Type B pancreatic cell (in vitro differentiated cells): ENCODE data around the gene DNAJB14. TPM values are rescaled to one million over a fixed set of nuclear protein-coding genes. Genes with fewer than 3 reads are reported as not detected.

Experiments used
- DNase-seq: peaks from one replicate; pipeline ENCODE4 v3.0.0; 2021; ENCODE audit warnings: mixed read lengths; ENCODE audit not compliant: unreplicated experiment; ENCODE audit errors: extremely low spot score
- H3K27ac Mint-ChIP-seq: 2 replicates; pipeline ENCODE4 v1.8.0; 2021; ENCODE audit warnings: mild to moderate bottlenecking, mixed read lengths
- H3K27me3 Mint-ChIP-seq: 2 replicates; pipeline ENCODE4 v1.8.0; 2021; ENCODE audit warnings: mixed read lengths
- H3K36me3 Mint-ChIP-seq: 2 replicates; pipeline ENCODE4 v1.8.0; 2021; ENCODE audit warnings: mixed read lengths
- H3K4me1 Mint-ChIP-seq: one replicate; pipeline ENCODE4 v1.8.0; 2021; ENCODE audit warnings: mixed read lengths; ENCODE audit not compliant: unreplicated experiment
- H3K4me3 Mint-ChIP-seq: 2 replicates; pipeline ENCODE4 v1.8.0; 2021; ENCODE audit warnings: mild to moderate bottlenecking, mixed read lengths
- H3K9me3 Mint-ChIP-seq: 2 replicates; pipeline ENCODE4 v1.8.0; 2021; ENCODE audit warnings: mixed read lengths
- CTCF ChIP-seq: fragments of 200-600 bp; sonication (generic); conservative IDR thresholded peaks from 2 replicates; pipeline ENCODE4 v1.5.0; 2021; ENCODE audit warnings: antibody characterized with exemption, mild to moderate bottlenecking
- total RNA-seq: library from RNA; stranded (reverse); gene quantifications from 2 replicates; pipeline ENCODE4 v1.2.1, GENCODE V29; 2021; ENCODE audit warnings: low replicate concordance

The DNAJB14 gene
- total RNA-seq, 1 donor from 2014 or later = 39.8 TPM

- Mint-ChIP-seq H3K27ac (no peak overlapping the region), H3K4me3 (no peak overlapping the region), H3K27me3 (no peaks in the 10 kb centered on the region), H3K36me3 (no peaks in the 10 kb centered on the region), H3K9me3 (peaks cover 4% of the 10 kb centered on the region), H3K4me1 (no peaks in the 10 kb centered on the region)
- no peak for DNase-seq
- TF ChIP-seq CTCF = no peak
These were observed 33.5 kb upstream of the DNAJB14 start for GRCh38 chr4:99979872-99980271.

GRCh38 chr4:99971453-99972111, 25.2 kb upstream of the DNAJB14 start:
- Mint-ChIP-seq H3K9me3 (no peaks in the 10 kb centered on the region), H3K27ac (no peak overlapping the region), H3K4me3 (no peak overlapping the region), H3K4me1 (no peaks in the 10 kb centered on the region), H3K27me3 (no peaks in the 10 kb centered on the region), H3K36me3 (no peaks in the 10 kb centered on the region)
- DNase-seq = no peak
- TF ChIP-seq CTCF = no peak

GRCh38 chr4:99968330-99968729, 21.9 kb upstream of the DNAJB14 start:
- TF ChIP-seq CTCF = no peak
- no peaks in the 10 kb centered on the region for H3K9me3 Mint-ChIP-seq
- H3K27ac Mint-ChIP-seq = no peak overlapping the region
- H3K27me3 Mint-ChIP-seq = no peaks in the 10 kb centered on the region
- no peak overlapping the region for H3K4me3 Mint-ChIP-seq
- no peaks in the 10 kb centered on the region for H3K4me1 Mint-ChIP-seq
- no peak for DNase-seq
- no peaks in the 10 kb centered on the region for H3K36me3 Mint-ChIP-seq

GRCh38 chr4:99966692-99967091, 20.3 kb upstream of the DNAJB14 start:
- Mint-ChIP-seq H3K4me1 (no peaks in the 10 kb centered on the region), H3K36me3 (no peaks in the 10 kb centered on the region), H3K4me3 (no peak overlapping the region), H3K27ac (no peak overlapping the region), H3K9me3 (no peaks in the 10 kb centered on the region), H3K27me3 (no peaks in the 10 kb centered on the region)
- no peak for DNase-seq
- no peak for TF ChIP-seq CTCF

- no peak for TF ChIP-seq CTCF
- Mint-ChIP-seq H3K4me3 (no peak overlapping the region), H3K9me3 (no peaks in the 10 kb centered on the region), H3K4me1 (no peaks in the 10 kb centered on the region), H3K27ac (no peak overlapping the region), H3K27me3 (no peaks in the 10 kb centered on the region), H3K36me3 (no peaks in the 10 kb centered on the region)
- no peak for DNase-seq
These were observed 19.4 kb upstream of the DNAJB14 start for GRCh38 chr4:99965674-99966350.
